ENCODE results near the gene LOXHD1.
A peak's percentile ranks its signal among the peaks of the same experiment; 100 is the strongest.

LOXHD1 gene

GRCh38 chr18:46672062-46672970 lies 15.3 kb upstream of the LOXHD1 start:
- no peak overlapping the region for H3K27ac ChIP-seq (ENCODE audit: insufficient read depth in 1 of 2, low read depth in 1 of 2, low read length in 2 of 2, poor library complexity in 1 of 2, severe bottlenecking in 2 of 2)
- 88% methylated on average over 6 of the region's 6 CpGs for WGBS (ENCODE audit: insufficient coverage)

GRCh38 chr18:46668694-46669093 lies 11.7 kb upstream of the LOXHD1 start:
- Histone ChIP-seq H3K36me3 (ENCODE audit: control insufficient read depth in 4 of 4, insufficient read depth in 4 of 4, low read length in 3 of 4) (no peaks in the 10 kb centered on the region), H3K9me3 (ENCODE audit: control extremely low read depth in 1 of 5, control insufficient read depth in 4 of 5, insufficient read depth in 2 of 5, low read depth in 1 of 5, low read length in 4 of 5) (no peaks in the 10 kb centered on the region), H3K27me3 (replicated peaks in 2 of 5; ENCODE audit: control insufficient read depth in 4 of 5, insufficient read depth in 5 of 5, low read length in 4 of 5) (peaks cover 0 to 38% (median 18%) of the 10 kb centered on the region in 5 experiments), H3K27ac (ENCODE audit: insufficient read depth in 1 of 2, low read depth in 1 of 2, low read length in 2 of 2, poor library complexity in 1 of 2, severe bottlenecking in 2 of 2) (no peak overlapping the region), H3K4me3 (ENCODE audit: control insufficient read depth in 1 of 7, extremely low read depth in 1 of 7, insufficient read depth in 4 of 7, low read depth in 2 of 7, low read length in 6 of 7) (no peak overlapping the region), H3K4me1 (ENCODE audit: control extremely low read depth in 1 of 4, control insufficient read depth in 4 of 4, insufficient read depth in 4 of 4, low read length in 3 of 4) (peaks cover 0 to 3% (median under 1%) of the 10 kb centered on the region in 4 experiments)
- ChIA-PET POLR2A (no interaction called here), CTCF (interaction anchor here (4.8 kb wide), 1 partner anchor 11 kb away, joined by 23 read pairs; the partner anchor contains the start of gene LOXHD1)
- no peak for DNase-seq
- WGBS (ENCODE audit: insufficient coverage), result 90% methylated on average over 6 of the region's 6 CpGs

More at GRCh38 chr18:46672062-46672970, 15.3 kb upstream of the LOXHD1 start:
- Histone ChIP-seq H3K36me3 (ENCODE audit: control insufficient read depth in 4 of 4, insufficient read depth in 4 of 4, low read length in 3 of 4) (no peaks in the 10 kb centered on the region), H3K27me3 (replicated peaks in 2 of 5; ENCODE audit: control insufficient read depth in 4 of 5, insufficient read depth in 5 of 5, low read length in 4 of 5) (peaks cover 0 to 64% (median 16%) of the 10 kb centered on the region in 5 experiments), H3K4me3 (ENCODE audit: control insufficient read depth in 1 of 7, extremely low read depth in 1 of 7, insufficient read depth in 4 of 7, low read depth in 2 of 7, low read length in 6 of 7) (no peak overlapping the region), H3K9me3 (ENCODE audit: control extremely low read depth in 1 of 5, control insufficient read depth in 4 of 5, insufficient read depth in 2 of 5, low read depth in 1 of 5, low read length in 4 of 5) (peaks cover 0 to 4% (median 0%) of the 10 kb centered on the region in 5 experiments), H3K4me1 (ENCODE audit: control extremely low read depth in 1 of 4, control insufficient read depth in 4 of 4, insufficient read depth in 4 of 4, low read length in 3 of 4) (peaks cover 0 to 3% (median under 1%) of the 10 kb centered on the region in 4 experiments)
- DNase-seq, result peak; percentile 40 to 72 (median 64)
- POLR2A ChIA-PET, result no interaction called here
- CTCF ChIA-PET, result interaction anchor here (4.8 kb wide), 1 partner anchor 14 kb away, joined by 23 read pairs; the partner anchor contains the start of gene LOXHD1

- POLR2A ChIA-PET, result no interaction called here
- peaks cover 0 to 1% (median 0%) of the 10 kb centered on the region in 5 experiments for H3K9me3 ChIP-seq (ENCODE audit: control extremely low read depth in 1 of 5, control insufficient read depth in 4 of 5, insufficient read depth in 2 of 5, low read depth in 1 of 5, low read length in 4 of 5)
Measured at GRCh38 chr18:46668135-46668534, 11.1 kb upstream of the LOXHD1 start.

GRCh38 chr18:46663539-46663938 lies 6.5 kb upstream of the LOXHD1 start:
- Histone ChIP-seq H3K27ac (ENCODE audit: insufficient read depth in 1 of 2, low read depth in 1 of 2, low read length in 2 of 2, poor library complexity in 1 of 2, severe bottlenecking in 2 of 2) (no peak overlapping the region), H3K4me1 (ENCODE audit: control extremely low read depth in 1 of 4, control insufficient read depth in 4 of 4, insufficient read depth in 4 of 4, low read length in 3 of 4) (no peaks in the 10 kb centered on the region), H3K36me3 (ENCODE audit: control insufficient read depth in 4 of 4, insufficient read depth in 4 of 4, low read length in 3 of 4) (no peaks in the 10 kb centered on the region), H3K4me3 (ENCODE audit: control insufficient read depth in 1 of 7, extremely low read depth in 1 of 7, insufficient read depth in 4 of 7, low read depth in 2 of 7, low read length in 6 of 7) (no peak overlapping the region), H3K9me3 (ENCODE audit: control extremely low read depth in 1 of 5, control insufficient read depth in 4 of 5, insufficient read depth in 2 of 5, low read depth in 1 of 5, low read length in 4 of 5) (peaks cover 0 to 2% (median 0%) of the 10 kb centered on the region in 5 experiments), H3K27me3 (replicated peaks in 2 of 5; ENCODE audit: control insufficient read depth in 4 of 5, insufficient read depth in 5 of 5, low read length in 4 of 5) (peaks cover 0 to 8% (median under 1%) of the 10 kb centered on the region in 5 experiments)
- no peak for DNase-seq
- POLR2A ChIA-PET, result no interaction called here
- CTCF ChIA-PET, result no interaction called here
- no CpG with 5 or more reads among the region's 1 CpG for WGBS (ENCODE audit: insufficient coverage)

More at GRCh38 chr18:46668135-46668534, 11.1 kb upstream of the LOXHD1 start:
- Histone ChIP-seq H3K36me3 (ENCODE audit: control insufficient read depth in 4 of 4, insufficient read depth in 4 of 4, low read length in 3 of 4) (no peaks in the 10 kb centered on the region), H3K4me3 (ENCODE audit: control insufficient read depth in 1 of 7, extremely low read depth in 1 of 7, insufficient read depth in 4 of 7, low read depth in 2 of 7, low read length in 6 of 7) (no peak overlapping the region), H3K27me3 (replicated peaks in 2 of 5; ENCODE audit: control insufficient read depth in 4 of 5, insufficient read depth in 5 of 5, low read length in 4 of 5) (peaks cover 0 to 34% (median 16%) of the 10 kb centered on the region in 5 experiments), H3K4me1 (ENCODE audit: control extremely low read depth in 1 of 4, control insufficient read depth in 4 of 4, insufficient read depth in 4 of 4, low read length in 3 of 4) (peaks cover 0 to 3% (median under 1%) of the 10 kb centered on the region in 4 experiments), H3K27ac (ENCODE audit: insufficient read depth in 1 of 2, low read depth in 1 of 2, low read length in 2 of 2, poor library complexity in 1 of 2, severe bottlenecking in 2 of 2) (no peak overlapping the region)
- WGBS (ENCODE audit: insufficient coverage), result 89% methylated on average over 10 of the region's 11 CpGs
- DNase-seq, result no peak
- CTCF ChIA-PET, result interaction anchor here (2.0 kb wide), 1 partner anchor 10 kb away, joined by 4 read pairs; no protein-coding TSS in a partner anchor

GRCh38 chr18:46660957-46661749 lies 4.1 kb upstream of the LOXHD1 start:
- POLR2A ChIA-PET, result no interaction called here

GRCh38 chr18:46659484-46659883 lies 2.5 kb upstream of the LOXHD1 start:
- ChIA-PET POLR2A (no interaction called here), CTCF (interaction anchor here (1.3 to 6.8 kb wide), 7 partner anchors 11 to 512 kb away, joined by 3 to 75 read pairs (median 22); no protein-coding TSS in a partner anchor)
- Histone ChIP-seq H3K4me1 (ENCODE audit: control extremely low read depth in 1 of 4, control insufficient read depth in 4 of 4, insufficient read depth in 4 of 4, low read length in 3 of 4) (peaks cover 0 to 4% (median 0%) of the 10 kb centered on the region in 4 experiments), H3K27ac (ENCODE audit: insufficient read depth in 1 of 2, low read depth in 1 of 2, low read length in 2 of 2, poor library complexity in 1 of 2, severe bottlenecking in 2 of 2) (no peak overlapping the region), H3K4me3 (ENCODE audit: control insufficient read depth in 1 of 7, extremely low read depth in 1 of 7, insufficient read depth in 4 of 7, low read depth in 2 of 7, low read length in 6 of 7) (no peak overlapping the region), H3K27me3 (replicated peaks in 2 of 5; ENCODE audit: control insufficient read depth in 4 of 5, insufficient read depth in 5 of 5, low read length in 4 of 5) (peaks cover 0 to 6% (median 0%) of the 10 kb centered on the region in 5 experiments), H3K36me3 (ENCODE audit: control insufficient read depth in 4 of 4, insufficient read depth in 4 of 4, low read length in 3 of 4) (no peaks in the 10 kb centered on the region), H3K9me3 (ENCODE audit: control extremely low read depth in 1 of 5, control insufficient read depth in 4 of 5, insufficient read depth in 2 of 5, low read depth in 1 of 5, low read length in 4 of 5) (peaks cover 0 to 2% (median 0%) of the 10 kb centered on the region in 5 experiments)
- WGBS (ENCODE audit: insufficient coverage), result 100% methylated on average over 1 of the region's 3 CpGs
- no peak for DNase-seq

More at GRCh38 chr18:46660957-46661749, 4.1 kb upstream of the LOXHD1 start:
- Histone ChIP-seq H3K36me3 (ENCODE audit: control insufficient read depth in 4 of 4, insufficient read depth in 4 of 4, low read length in 3 of 4) (no peaks in the 10 kb centered on the region), H3K9me3 (ENCODE audit: control extremely low read depth in 1 of 5, control insufficient read depth in 4 of 5, insufficient read depth in 2 of 5, low read depth in 1 of 5, low read length in 4 of 5) (peaks cover 0 to 2% (median 0%) of the 10 kb centered on the region in 5 experiments), H3K4me3 (ENCODE audit: control insufficient read depth in 1 of 7, extremely low read depth in 1 of 7, insufficient read depth in 4 of 7, low read depth in 2 of 7, low read length in 6 of 7) (no peak overlapping the region), H3K4me1 (ENCODE audit: control extremely low read depth in 1 of 4, control insufficient read depth in 4 of 4, insufficient read depth in 4 of 4, low read length in 3 of 4) (peaks cover 0 to 4% (median 0%) of the 10 kb centered on the region in 4 experiments), H3K27me3 (replicated peaks in 2 of 5; ENCODE audit: control insufficient read depth in 4 of 5, insufficient read depth in 5 of 5, low read length in 4 of 5) (peaks cover 0 to 8% (median 0%) of the 10 kb centered on the region in 5 experiments), H3K27ac (ENCODE audit: insufficient read depth in 1 of 2, low read depth in 1 of 2, low read length in 2 of 2, poor library complexity in 1 of 2, severe bottlenecking in 2 of 2) (no peak overlapping the region)
- CTCF ChIA-PET, result interaction anchor here (0.7 to 6.8 kb wide), 9 partner anchors 9 to 514 kb away, joined by 3 to 75 read pairs (median 4); a partner anchor contains a TSS
- WGBS (ENCODE audit: insufficient coverage), result 99% methylated on average over 8 of the region's 9 CpGs
- DNase-seq, result no peak
